ENCODE results near the gene XPO6. TPM values are rescaled to one million over a fixed set of nuclear protein-coding genes. Genes with fewer than 3 reads are reported as not detected.

XPO6 gene
- total RNA-seq, 1 donor from 2014 or later = 236 TPM

DNA sequence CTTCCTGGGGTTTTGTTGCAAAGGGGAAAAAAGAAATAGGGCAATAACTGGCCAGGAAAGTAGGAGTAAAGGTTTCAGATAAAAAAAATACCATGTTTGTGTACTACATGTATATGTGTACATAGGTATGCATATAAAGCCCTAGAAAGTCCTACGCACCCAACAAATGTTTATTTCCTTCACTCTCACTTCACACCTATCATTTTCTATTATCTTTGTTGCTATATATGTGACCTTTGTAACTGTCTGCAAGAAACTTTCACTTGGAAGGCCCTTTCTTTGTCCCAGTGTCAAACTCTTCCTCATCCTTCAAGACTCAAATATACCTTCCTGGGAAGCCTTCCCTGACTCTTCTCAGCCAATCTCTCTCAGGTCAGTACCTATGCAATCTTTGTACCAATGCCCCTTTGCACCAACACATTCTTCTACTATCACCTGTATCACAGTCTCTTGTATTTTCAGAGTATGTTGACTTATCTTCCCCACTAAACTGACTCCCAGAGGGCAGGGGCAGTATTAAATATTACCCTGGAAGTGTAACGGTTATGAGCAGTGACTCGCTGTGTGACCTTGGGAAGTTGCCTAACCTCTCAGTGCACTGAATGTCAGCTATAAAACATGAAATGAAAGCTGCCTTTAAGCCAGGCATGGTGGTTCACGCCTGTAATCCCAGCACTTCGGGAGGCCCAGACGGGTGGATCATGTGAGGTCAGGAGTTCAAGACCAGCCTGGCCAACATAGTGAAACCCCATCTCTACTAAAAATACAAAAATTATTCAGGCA, 6.5 kb downstream of the XPO6 start:
- no peaks in the 10 kb centered on the region for H3K9me3 Mint-ChIP-seq
- peaks cover 40% of the 10 kb centered on the region for H3K36me3 Mint-ChIP-seq (ENCODE audit: low read depth)
- H3K4me1 Mint-ChIP-seq = peaks cover 42% of the 10 kb centered on the region
- intact Hi-C loops (cut with micrococcal nuclease) = no loop called here
- H3K27ac Mint-ChIP-seq = no peak overlapping the region
- H3K4me3 Mint-ChIP-seq = no peak overlapping the region
- TF ChIP-seq, protein P1, sequence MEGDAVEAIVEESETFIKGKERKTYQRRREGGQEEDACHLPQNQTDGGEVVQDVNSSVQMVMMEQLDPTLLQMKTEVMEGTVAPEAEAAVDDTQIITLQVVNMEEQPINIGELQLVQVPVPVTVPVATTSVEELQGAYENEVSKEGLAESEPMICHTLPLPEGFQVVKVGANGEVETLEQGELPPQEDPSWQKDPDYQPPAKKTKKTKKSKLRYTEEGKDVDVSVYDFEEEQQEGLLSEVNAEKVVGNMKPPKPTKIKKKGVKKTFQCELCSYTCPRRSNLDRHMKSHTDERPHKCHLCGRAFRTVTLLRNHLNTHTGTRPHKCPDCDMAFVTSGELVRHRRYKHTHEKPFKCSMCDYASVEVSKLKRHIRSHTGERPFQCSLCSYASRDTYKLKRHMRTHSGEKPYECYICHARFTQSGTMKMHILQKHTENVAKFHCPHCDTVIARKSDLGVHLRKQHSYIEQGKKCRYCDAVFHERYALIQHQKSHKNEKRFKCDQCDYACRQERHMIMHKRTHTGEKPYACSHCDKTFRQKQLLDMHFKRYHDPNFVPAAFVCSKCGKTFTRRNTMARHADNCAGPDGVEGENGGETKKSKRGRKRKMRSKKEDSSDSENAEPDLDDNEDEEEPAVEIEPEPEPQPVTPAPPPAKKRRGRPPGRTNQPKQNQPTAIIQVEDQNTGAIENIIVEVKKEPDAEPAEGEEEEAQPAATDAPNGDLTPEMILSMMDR (IDR thresholded peaks at IDR 0.05) = no peak
- POLR2A ChIA-PET = no interaction called here
- CTCF ChIA-PET = interaction anchor here (0.6 kb wide), 1 partner anchor 12 kb away, joined by 4 read pairs; no protein-coding TSS in a partner anchor
- no peaks in the 10 kb centered on the region for H3K27me3 Mint-ChIP-seq
- ATAC-seq (ENCODE audit: low read depth) (no peak), DNase-seq (no peak)

DNA sequence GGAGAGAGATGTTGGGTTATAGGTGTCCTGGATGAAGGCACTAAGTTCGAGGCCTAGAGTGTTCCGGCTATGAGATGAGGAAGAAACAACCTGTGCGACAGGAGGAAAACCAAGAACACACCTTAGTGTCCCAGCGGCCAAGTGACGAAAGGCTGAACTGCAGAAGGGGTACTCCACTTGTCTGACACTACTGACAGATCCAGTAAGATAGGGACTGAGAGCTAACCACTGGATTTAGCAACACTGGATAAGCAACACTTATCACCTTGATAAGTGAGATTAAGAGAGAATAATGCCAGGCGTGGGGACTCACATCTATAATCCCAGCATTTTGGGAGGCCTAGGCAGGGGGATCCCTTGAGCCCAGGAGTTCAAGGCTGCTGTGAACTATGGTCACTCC, 7.1 kb downstream of the XPO6 start:
- no peak for ATAC-seq (ENCODE audit: low read depth)
- POLR2A ChIA-PET = no interaction called here
- peaks cover 47% of the 10 kb centered on the region for H3K36me3 Mint-ChIP-seq (ENCODE audit: low read depth)

GRCh38 chr16:28204204-28204603, 7.6 kb downstream of the XPO6 start:
- peaks cover 48% of the 10 kb centered on the region for H3K36me3 Mint-ChIP-seq (ENCODE audit: low read depth)
- H3K4me1 Mint-ChIP-seq = peaks cover 36% of the 10 kb centered on the region
- H3K27me3 Mint-ChIP-seq = no peaks in the 10 kb centered on the region
- CTCF ChIA-PET = interaction anchor here (0.6 kb wide), 1 partner anchor 13 kb away, joined by 4 read pairs; no protein-coding TSS in a partner anchor
- POLR2A ChIA-PET = interaction anchor here (0.8 kb wide), 1 partner anchor 10 kb away, joined by 5 read pairs; no protein-coding TSS in a partner anchor
- H3K27ac Mint-ChIP-seq = no peak overlapping the region
- no peak for DNase-seq
- TF ChIP-seq, protein P1 (IDR thresholded peaks at IDR 0.05) = no peak
- H3K9me3 Mint-ChIP-seq = no peaks in the 10 kb centered on the region
- intact Hi-C loops (cut with micrococcal nuclease) = no loop called here
- no peak overlapping the region for H3K4me3 Mint-ChIP-seq
- ATAC-seq (ENCODE audit: low read depth) = no peak

More for the DNA sequence above, 7.1 kb downstream of the XPO6 start:
- CTCF ChIA-PET = interaction anchor here (0.6 kb wide), 1 partner anchor 13 kb away, joined by 4 read pairs; no protein-coding TSS in a partner anchor
- Mint-ChIP-seq H3K27me3 (no peaks in the 10 kb centered on the region), H3K4me1 (peaks cover 39% of the 10 kb centered on the region), H3K27ac (no peak overlapping the region), H3K4me3 (no peak overlapping the region), H3K9me3 (no peaks in the 10 kb centered on the region)
- intact Hi-C loops (cut with micrococcal nuclease) = no loop called here
- no peak for DNase-seq
- TF ChIP-seq, protein P1 (IDR thresholded peaks at IDR 0.05) = no peak

DNA sequence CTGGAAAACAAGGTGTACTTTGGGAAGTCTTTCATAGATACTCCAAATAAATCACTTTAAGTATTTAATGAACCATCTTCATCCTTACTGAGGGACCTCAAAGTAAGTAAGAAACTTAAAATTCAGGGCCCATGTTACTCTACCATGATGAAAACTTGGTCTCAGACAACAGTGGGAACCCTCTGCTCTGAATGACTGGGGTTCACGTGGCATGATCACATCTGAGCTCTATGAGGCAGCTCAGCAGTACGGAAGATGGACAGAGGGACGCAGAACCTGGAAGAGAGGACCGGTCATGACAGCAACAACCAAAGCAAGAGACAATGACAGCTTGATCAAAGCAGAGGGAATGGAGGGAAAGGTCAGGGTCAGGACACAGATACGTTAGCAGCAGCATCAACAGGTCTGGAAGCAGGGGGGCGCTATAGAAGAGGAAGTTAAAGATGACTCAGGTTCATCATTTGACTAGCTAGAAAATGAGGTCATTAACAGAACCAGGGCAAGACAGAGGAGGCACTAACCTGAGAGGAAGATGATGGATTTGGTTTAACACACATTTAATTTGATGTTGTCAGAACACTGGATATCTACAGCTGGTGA, 9.5 kb downstream of the XPO6 start:
- Mint-ChIP-seq H3K27ac (peak overlapping the region; percentile 41), H3K4me3 (peak overlapping the region; percentile 2), H3K4me1 (peaks cover 19% of the 10 kb centered on the region), H3K27me3 (no peaks in the 10 kb centered on the region), H3K36me3 (ENCODE audit: low read depth) (peaks cover 33% of the 10 kb centered on the region), H3K9me3 (no peaks in the 10 kb centered on the region)
- POLR2A ChIA-PET = interaction anchor here (0.7 to 2.6 kb wide), 3 partner anchors 9 to 14 kb away, joined by 4 to 16 read pairs (median 15); no protein-coding TSS in a partner anchor
- ATAC-seq (ENCODE audit: low read depth) (peak; percentile 62), DNase-seq (no peak)
- intact Hi-C loops (cut with micrococcal nuclease) = no loop called here
- TF ChIP-seq, protein P1 (IDR thresholded peaks at IDR 0.05) = no peak
- CTCF ChIA-PET = interaction anchor here (0.6 to 1.3 kb wide), 5 partner anchors 8 to 26 kb away, joined by 3 to 6 read pairs (median 3); no protein-coding TSS in a partner anchor

GRCh38 chr16:28200661-28201060, 11.1 kb downstream of the XPO6 start:
- H3K36me3 Mint-ChIP-seq (ENCODE audit: low read depth) = peaks cover 33% of the 10 kb centered on the region
- H3K27ac Mint-ChIP-seq = peak overlapping the region; percentile 80
- H3K27me3 Mint-ChIP-seq = no peaks in the 10 kb centered on the region
- no peak overlapping the region for H3K4me3 Mint-ChIP-seq
- CTCF ChIA-PET = no interaction called here
- no peaks in the 10 kb centered on the region for H3K9me3 Mint-ChIP-seq
- ATAC-seq (ENCODE audit: low read depth) = no peak
- TF ChIP-seq, protein P1 (IDR thresholded peaks at IDR 0.05) = no peak
- H3K4me1 Mint-ChIP-seq = peaks cover 29% of the 10 kb centered on the region
- DNase-seq = no peak
- intact Hi-C loops (cut with micrococcal nuclease) = no loop called here
- POLR2A ChIA-PET = no interaction called here

Data from activated B cell treated with CpG ODN at 0.5 μM for 24 hours (primary cell).